ENCODE results near the gene SLC4A2. TPM values are rescaled to one million over a fixed set of nuclear protein-coding genes. Genes with fewer than 3 reads are reported as not detected.

Gene SLC4A2
- total and polyA plus RNA-seq, 12 donors: 31.5 to 258 (median 151) TPM

GRCh38 chr7:151086802-151087244, 27.4 kb downstream of the SLC4A2 start:
- DNase-seq: peak in 5 of 7 donors; percentile 45 to 73 (median 52)
- peaks cover 37 to 70% of the 10 kb centered on the region in 2 donors for H3K4me1 ChIP-seq (replicated peaks in 1 of 2)
- H3K9me3 ChIP-seq (replicated peaks in 1 of 3): no peaks in the 10 kb centered on the region
- H3K4me3 ChIP-seq: peak overlapping the region; percentile 29 to 85 (median 51)
- H3K27ac ChIP-seq: peak overlapping the region; percentile 21 to 94 (median 76)
- intact Hi-C loops (cut with DNase I): no loop called here
- TF ChIP-seq POLR2A (IDR thresholded peaks at IDR 0.05): no peak
- TF ChIP-seq, protein P1, sequence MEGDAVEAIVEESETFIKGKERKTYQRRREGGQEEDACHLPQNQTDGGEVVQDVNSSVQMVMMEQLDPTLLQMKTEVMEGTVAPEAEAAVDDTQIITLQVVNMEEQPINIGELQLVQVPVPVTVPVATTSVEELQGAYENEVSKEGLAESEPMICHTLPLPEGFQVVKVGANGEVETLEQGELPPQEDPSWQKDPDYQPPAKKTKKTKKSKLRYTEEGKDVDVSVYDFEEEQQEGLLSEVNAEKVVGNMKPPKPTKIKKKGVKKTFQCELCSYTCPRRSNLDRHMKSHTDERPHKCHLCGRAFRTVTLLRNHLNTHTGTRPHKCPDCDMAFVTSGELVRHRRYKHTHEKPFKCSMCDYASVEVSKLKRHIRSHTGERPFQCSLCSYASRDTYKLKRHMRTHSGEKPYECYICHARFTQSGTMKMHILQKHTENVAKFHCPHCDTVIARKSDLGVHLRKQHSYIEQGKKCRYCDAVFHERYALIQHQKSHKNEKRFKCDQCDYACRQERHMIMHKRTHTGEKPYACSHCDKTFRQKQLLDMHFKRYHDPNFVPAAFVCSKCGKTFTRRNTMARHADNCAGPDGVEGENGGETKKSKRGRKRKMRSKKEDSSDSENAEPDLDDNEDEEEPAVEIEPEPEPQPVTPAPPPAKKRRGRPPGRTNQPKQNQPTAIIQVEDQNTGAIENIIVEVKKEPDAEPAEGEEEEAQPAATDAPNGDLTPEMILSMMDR (IDR thresholded peaks at IDR 0.05): no peak
- no peaks in the 10 kb centered on the region for H3K27me3 ChIP-seq
- H3K36me3 ChIP-seq (replicated peaks in 1 of 2): no peaks in the 10 kb centered on the region
- 0% methylated on average over 41 to 43 of the region's 56 CpGs; no CpG with 5 or more reads in 2 of the 4 donors for WGBS, 4 donors

GRCh38 chr7:151087245-151088018, 28.0 kb downstream of the SLC4A2 start:
- H3K27ac ChIP-seq: peak overlapping the region; percentile 21 to 94 (median 76)
- no peaks in the 10 kb centered on the region for H3K36me3 ChIP-seq (replicated peaks in 1 of 2)
- DNase-seq: peak; percentile 61 to 74 (median 68)
- peak in 1 of 2 donors; percentile 10 for TF ChIP-seq POLR2A (IDR thresholded peaks at IDR 0.05)
- TF ChIP-seq, protein P1 (IDR thresholded peaks at IDR 0.05): peak in 2 of 6 experiments; percentile 36 to 37
- peaks cover 31 to 63% of the 10 kb centered on the region in 2 donors for H3K4me1 ChIP-seq (replicated peaks in 1 of 2)
- H3K9me3 ChIP-seq (replicated peaks in 1 of 3): no peaks in the 10 kb centered on the region
- intact Hi-C loops (cut with DNase I): no loop called here
- H3K4me3 ChIP-seq: peak overlapping the region; percentile 29 to 85 (median 51)
- WGBS, 4 donors: 0 to 1% (median 1%) methylated on average over 4 to 70 of the region's 70 CpGs; no CpG with 5 or more reads in 1 of the 4 donors
- H3K27me3 ChIP-seq: no peaks in the 10 kb centered on the region

DNA sequence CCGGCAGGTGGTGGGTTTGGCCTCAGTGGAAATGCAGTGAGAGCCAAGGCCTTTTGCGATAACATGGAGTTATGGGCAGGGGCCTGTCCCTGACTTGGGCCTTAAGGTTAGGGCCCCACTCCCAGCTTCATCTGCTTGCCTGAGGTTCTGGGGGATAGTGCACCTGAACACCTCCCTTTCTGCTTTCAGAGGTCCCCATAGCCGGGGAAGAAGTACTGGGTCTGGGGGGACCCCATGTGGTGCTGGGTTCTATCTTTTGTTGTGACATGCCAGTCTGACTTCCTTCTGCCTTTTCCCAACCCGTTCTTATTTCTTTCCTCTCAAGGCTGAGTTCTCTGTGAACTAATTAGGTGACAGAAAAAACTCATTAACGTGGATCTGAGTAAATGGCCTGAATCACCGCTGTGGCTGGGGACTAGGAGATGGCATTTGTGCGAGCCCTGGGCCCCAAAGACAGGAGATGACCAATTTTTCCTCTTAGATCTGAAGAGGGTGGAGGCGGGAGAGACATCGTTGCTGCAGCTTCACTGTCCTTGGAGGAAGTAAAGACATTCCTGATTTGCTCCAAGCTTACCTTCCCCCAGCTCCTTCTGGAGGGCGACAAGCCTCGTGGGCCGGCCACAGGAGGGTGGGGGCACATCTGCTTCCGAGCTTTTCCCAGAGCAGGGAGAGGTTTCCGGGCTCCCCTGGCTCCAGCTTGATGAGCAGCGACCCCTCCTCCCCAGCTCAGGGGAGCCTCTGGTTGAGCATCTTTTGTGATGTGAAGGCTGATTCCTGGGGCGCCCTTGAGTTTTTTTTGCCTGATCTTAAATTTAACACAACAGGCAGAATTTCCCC, 28.8 kb downstream of the SLC4A2 start:
- peaks cover 26 to 61% of the 10 kb centered on the region in 2 donors for H3K4me1 ChIP-seq (replicated peaks in 1 of 2)
- DNase-seq: no peak
- H3K27me3 ChIP-seq: no peaks in the 10 kb centered on the region
- intact Hi-C loops (cut with DNase I): no loop called here
- WGBS, 4 donors: 29 to 53% (median 40%) methylated on average over 13 to 16 of the region's 16 CpGs
- peak overlapping the region; percentile 35 to 94 (median 76) for H3K27ac ChIP-seq
- H3K9me3 ChIP-seq (replicated peaks in 1 of 3): no peaks in the 10 kb centered on the region
- no peaks in the 10 kb centered on the region for H3K36me3 ChIP-seq (replicated peaks in 1 of 2)
- peak overlapping the region in 2 of 4 donors; percentile 30 to 85 for H3K4me3 ChIP-seq
- TF ChIP-seq POLR2A (IDR thresholded peaks at IDR 0.05): no peak
- TF ChIP-seq, protein P1 (IDR thresholded peaks at IDR 0.05): no peak
